B cell (primary cell): ENCODE measurements around the gene CCR5.

ENCODE experiments used
- CTCF ChIP-seq: fragments of 200-600 bp; IDR thresholded peaks from one replicate; pipeline ENCODE4 v1.8.0; 2022; ENCODE audit warnings: antibody characterized with exemption, mild to moderate bottlenecking
- EZH2 ChIP-seq: IDR thresholded peaks from 2 replicates; pipeline ENCODE4 v1.6.1; 2012; ENCODE audit warnings: borderline replicate concordance, low read depth, mild to moderate bottlenecking, moderate library complexity, low read length; ENCODE audit not compliant: insufficient read depth, poor library complexity, severe bottlenecking

GRCh38 chr3:46408853-46409252 is 38.1 kb downstream of the CCR5 start:
- TF ChIP-seq CTCF (no peak), EZH2 (no peak)
